BLaER1 (cell line): Measurements from ENCODE around the gene PTCH1.
A peak's percentile ranks its signal among the peaks of the same experiment; 100 is the strongest.

Experiments
- H3K27ac ChIP-seq: shearing (Covaris generic); formaldehyde crosslinking; 2 replicates; pipeline ENCODE4 v1.8.1; 2022
- H3K27me3 ChIP-seq: shearing (Covaris generic); formaldehyde crosslinking; 2 replicates; pipeline ENCODE4 v1.8.1; 2022
- H3K36me3 ChIP-seq: shearing (Covaris generic); formaldehyde crosslinking; 2 replicates; pipeline ENCODE4 v1.8.1; 2022
- H3K4me1 ChIP-seq: shearing (Covaris generic); formaldehyde crosslinking; 2 replicates; pipeline ENCODE4 v1.8.1; 2022
- H3K4me2 ChIP-seq: shearing (Covaris generic); formaldehyde crosslinking; 2 replicates; pipeline ENCODE4 v1.8.1; 2022
- H3K4me3 ChIP-seq: shearing (Covaris generic); formaldehyde crosslinking; 2 replicates; pipeline ENCODE4 v1.8.1; 2022
- H3K9ac ChIP-seq: shearing (Covaris generic); formaldehyde crosslinking; 2 replicates; pipeline ENCODE4 v1.8.1; 2022
- H3K9me3 ChIP-seq: shearing (Covaris generic); formaldehyde crosslinking; 2 replicates; pipeline ENCODE4 v1.8.1; 2022
- H4K20me1 ChIP-seq: shearing (Covaris generic); formaldehyde crosslinking; 2 replicates; pipeline ENCODE4 v1.8.1; 2022
- Cebpa-rat ChIP-seq: shearing (Covaris generic); IDR thresholded peaks from 2 replicates; pipeline ENCODE4 v1.8.1; 2022

The PTCH1 gene

DNA sequence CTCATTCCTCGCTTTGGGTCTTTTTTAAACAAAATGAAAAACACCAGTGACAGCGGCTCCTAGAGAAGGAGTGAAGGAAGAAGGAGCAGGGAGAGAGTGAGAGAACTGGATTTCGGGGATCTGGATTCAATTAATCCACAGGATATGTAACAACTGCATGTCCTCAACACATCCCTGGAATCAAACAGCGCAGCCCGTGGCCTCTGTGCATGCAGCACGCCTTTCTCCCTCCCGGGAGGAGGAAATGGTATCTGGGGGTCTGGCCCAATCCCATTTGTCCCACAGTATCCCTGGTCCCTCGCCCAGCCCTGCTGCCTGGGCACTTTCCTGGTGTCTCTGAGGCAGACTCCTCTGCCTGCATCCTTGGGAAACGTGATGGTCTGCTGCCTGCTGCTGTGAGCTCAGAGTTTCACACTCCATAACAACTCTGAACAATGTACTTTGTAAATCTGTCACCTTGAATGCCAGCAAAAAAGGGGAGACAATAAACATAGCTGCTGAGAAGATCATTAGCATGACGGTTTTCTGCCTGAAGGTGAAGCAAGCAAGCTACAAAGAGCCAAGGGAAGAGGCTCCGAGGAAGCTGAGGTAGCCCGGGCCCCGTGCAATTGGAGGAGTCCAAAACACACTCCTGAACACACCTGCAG lies 56.1 kb downstream of the PTCH1 start:
- peaks cover 77% of the 10 kb centered on the region for H3K36me3 ChIP-seq
- H3K9me3 ChIP-seq = no peaks in the 10 kb centered on the region; the same call in 1 of the 2 replicates
- TF ChIP-seq Cebpa-rat = no peak
- no peak overlapping the region for H3K4me3 ChIP-seq
- H3K9ac ChIP-seq = no peak overlapping the region
- no peaks in the 10 kb centered on the region for H3K27me3 ChIP-seq
- H4K20me1 ChIP-seq = peaks cover 61% of the 10 kb centered on the region
- no peak overlapping the region for H3K27ac ChIP-seq
- peak overlapping the region; percentile 88 for H3K4me2 ChIP-seq
- peaks cover 51% of the 10 kb centered on the region for H3K4me1 ChIP-seq

DNA sequence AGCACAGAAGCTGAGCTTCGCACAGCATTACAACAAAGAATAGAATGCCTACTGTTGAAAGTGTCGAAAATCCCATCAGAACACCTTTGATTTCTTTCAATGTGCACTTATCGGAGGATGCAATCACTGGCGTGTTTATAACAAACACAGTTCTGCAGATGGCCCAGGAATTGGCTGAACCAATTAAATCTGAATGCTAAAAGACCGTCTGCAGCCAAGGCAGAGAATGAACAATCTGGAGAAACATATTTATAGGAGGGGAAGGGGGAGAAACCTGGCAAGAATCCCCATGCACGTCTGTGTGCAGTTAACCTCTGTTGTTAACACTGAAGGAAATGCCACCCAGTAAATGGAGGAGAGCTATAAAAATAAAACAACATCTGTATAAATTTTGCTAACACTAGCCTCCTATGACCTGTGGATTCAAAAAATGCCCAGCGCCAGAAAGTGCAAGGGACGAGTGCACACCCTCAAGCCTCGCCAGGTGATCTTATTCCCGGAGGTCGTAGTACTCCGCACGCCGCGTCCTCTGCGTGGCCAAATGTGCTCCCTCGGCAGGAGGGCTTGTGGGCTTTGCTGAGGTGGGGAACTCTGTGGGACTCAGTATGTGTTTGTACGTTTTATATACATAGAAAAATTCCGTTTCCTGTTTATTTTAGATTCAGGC lies 56.8 kb downstream of the PTCH1 start:
- peaks cover 44% of the 10 kb centered on the region for H3K4me1 ChIP-seq
- peaks cover 56% of the 10 kb centered on the region for H4K20me1 ChIP-seq
- TF ChIP-seq Cebpa-rat = no peak
- H3K9ac ChIP-seq = no peak overlapping the region
- H3K27me3 ChIP-seq = no peaks in the 10 kb centered on the region
- H3K36me3 ChIP-seq = peaks cover 77% of the 10 kb centered on the region
- H3K9me3 ChIP-seq = no peaks in the 10 kb centered on the region; the same call in 1 of the 2 replicates
- H3K27ac ChIP-seq = no peak overlapping the region
- H3K4me3 ChIP-seq = no peak overlapping the region
- 0 out of 2 replicates have a peak overlapping the region, but pooled peaks have one; percentile 13 for H3K4me2 ChIP-seq

DNA sequence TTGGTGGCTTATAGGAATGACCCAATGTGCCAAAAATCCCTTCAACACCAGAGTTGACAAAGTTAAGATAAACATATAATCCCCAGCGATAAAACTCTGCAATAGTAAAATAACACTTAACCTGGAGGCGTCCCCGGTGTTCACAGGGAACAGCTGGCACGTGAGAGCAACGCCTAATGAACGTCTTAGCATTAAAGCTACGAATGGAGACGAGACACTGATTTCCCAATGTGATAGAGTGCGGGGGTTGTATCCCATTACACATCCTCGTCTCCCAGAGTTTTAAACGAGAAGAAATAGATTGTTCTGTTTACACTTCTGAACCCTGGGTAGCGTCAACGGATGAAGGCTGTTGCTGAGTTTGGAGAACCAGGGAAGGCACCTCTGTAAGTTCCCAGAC lies 57.6 kb downstream of the PTCH1 start:
- peaks cover 36% of the 10 kb centered on the region for H3K4me1 ChIP-seq
- H3K36me3 ChIP-seq = peaks cover 79% of the 10 kb centered on the region
- H4K20me1 ChIP-seq = peaks cover 48% of the 10 kb centered on the region
- no peak overlapping the region for H3K9ac ChIP-seq
- TF ChIP-seq Cebpa-rat = no peak
- H3K4me3 ChIP-seq = no peak overlapping the region
- H3K27me3 ChIP-seq = no peaks in the 10 kb centered on the region
- no peak overlapping the region for H3K27ac ChIP-seq
- H3K4me2 ChIP-seq = no peak overlapping the region
- H3K9me3 ChIP-seq = no peaks in the 10 kb centered on the region; the same call in 1 of the 2 replicates

DNA sequence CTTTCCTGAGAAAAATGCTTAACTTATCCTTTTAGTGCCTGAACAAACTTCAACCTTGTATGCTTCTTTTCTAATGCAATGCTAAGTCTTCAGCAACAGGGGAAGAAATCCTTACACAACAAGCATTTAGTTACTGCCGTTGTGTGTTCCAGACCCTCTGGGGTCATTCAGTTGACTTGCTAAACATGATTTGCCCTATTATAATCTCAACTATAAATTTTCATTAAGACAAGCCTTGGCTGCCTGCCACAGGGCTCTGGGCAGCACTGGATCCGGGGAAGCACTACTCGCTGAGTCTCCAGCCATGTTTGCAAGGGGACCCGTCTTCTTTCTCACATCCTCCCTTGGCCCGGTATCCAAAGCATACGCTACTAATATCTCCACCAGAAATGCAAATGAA lies 58.1 kb downstream of the PTCH1 start:
- no peaks in the 10 kb centered on the region; the same call in 1 of the 2 replicates for H3K9me3 ChIP-seq
- H3K4me1 ChIP-seq = peaks cover 31% of the 10 kb centered on the region
- TF ChIP-seq Cebpa-rat = no peak
- peaks cover 43% of the 10 kb centered on the region for H4K20me1 ChIP-seq
- no peaks in the 10 kb centered on the region for H3K27me3 ChIP-seq
- no peak overlapping the region for H3K9ac ChIP-seq
- H3K36me3 ChIP-seq = peaks cover 80% of the 10 kb centered on the region
- no peak overlapping the region for H3K27ac ChIP-seq
- no peak overlapping the region for H3K4me2 ChIP-seq
- no peak overlapping the region for H3K4me3 ChIP-seq

DNA sequence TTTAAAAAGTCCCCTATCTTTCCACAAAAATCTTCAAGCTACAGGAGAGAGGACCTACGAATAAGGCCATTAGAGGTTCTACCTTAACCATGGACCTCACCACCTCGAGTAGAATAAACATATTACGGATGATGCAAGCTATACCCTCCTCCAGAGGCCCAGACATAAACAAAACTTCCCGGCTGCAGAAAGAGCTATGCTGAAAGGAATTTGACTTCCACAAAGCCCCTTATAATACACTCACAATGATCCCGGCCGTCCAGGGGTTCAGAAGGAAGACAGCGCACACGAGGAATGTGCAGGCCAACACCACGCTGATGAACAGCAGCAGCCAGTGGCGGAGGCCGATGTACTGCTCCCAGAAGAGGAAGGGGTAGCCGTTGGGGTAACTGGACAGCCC lies 59.0 kb downstream of the PTCH1 start:
- Histone ChIP-seq H3K9ac (no peak overlapping the region), H4K20me1 (peaks cover 35% of the 10 kb centered on the region), H3K9me3 (no peaks in the 10 kb centered on the region; the same call in 1 of the 2 replicates), H3K27me3 (no peaks in the 10 kb centered on the region), H3K36me3 (peaks cover 89% of the 10 kb centered on the region), H3K4me3 (no peak overlapping the region), H3K4me2 (no peak overlapping the region), H3K27ac (no peak overlapping the region), H3K4me1 (peaks cover 24% of the 10 kb centered on the region)
- no peak for TF ChIP-seq Cebpa-rat

DNA sequence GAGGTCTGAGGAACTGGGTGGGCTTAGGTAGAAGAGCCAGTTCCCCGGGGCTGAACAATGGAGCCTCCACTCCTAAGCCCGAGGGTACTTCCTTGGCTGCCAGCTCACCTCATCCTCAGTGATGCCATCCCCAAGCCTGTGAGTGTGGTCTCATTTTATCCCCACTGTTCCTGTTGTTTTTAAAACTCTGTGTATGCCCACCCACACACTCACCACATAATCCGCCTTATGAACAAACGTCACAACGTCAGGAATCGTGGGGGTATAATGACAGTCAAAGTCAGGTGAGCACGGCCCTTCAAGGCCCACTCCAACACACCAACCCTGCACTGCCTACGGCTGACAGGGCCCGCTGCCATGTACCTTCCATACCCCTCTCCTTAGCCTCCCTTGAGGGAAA lies 61.1 kb downstream of the PTCH1 start:
- no peaks in the 10 kb centered on the region; the same call in 1 of the 2 replicates for H3K9me3 ChIP-seq
- peaks cover 98% of the 10 kb centered on the region for H3K36me3 ChIP-seq
- no peak overlapping the region for H3K4me2 ChIP-seq
- peaks cover 7% of the 10 kb centered on the region; the same call in 1 of the 2 replicates for H3K4me1 ChIP-seq
- H3K9ac ChIP-seq = no peak overlapping the region
- H4K20me1 ChIP-seq = peaks cover 19% of the 10 kb centered on the region
- no peak overlapping the region for H3K4me3 ChIP-seq
- no peak overlapping the region for H3K27ac ChIP-seq
- no peak for TF ChIP-seq Cebpa-rat
- H3K27me3 ChIP-seq = no peaks in the 10 kb centered on the region

DNA sequence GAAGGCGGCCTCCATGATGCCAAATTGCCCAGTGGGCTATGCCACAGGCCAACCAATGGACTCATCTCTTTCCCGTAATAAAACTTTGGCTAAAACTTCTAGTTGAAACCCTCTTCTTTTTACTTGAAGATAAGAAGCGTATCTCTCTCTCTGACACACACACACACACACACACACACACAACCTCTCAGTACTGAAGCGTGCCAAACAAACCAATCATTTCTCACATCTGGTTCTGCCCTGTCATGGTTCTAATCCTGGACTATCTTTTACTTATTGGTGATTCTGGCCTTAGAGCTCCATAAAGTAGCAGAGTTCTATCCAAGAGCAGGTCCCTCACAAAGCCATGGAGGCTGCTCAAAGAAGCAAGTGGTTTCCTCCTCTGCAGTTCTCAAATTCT lies 64.6 kb downstream of the PTCH1 start:
- H3K27ac ChIP-seq = no peak overlapping the region
- H3K36me3 ChIP-seq = peaks cover 91% of the 10 kb centered on the region
- H3K4me2 ChIP-seq = no peak overlapping the region
- H3K9me3 ChIP-seq = no peaks in the 10 kb centered on the region; the same call in 1 of the 2 replicates
- no peak for TF ChIP-seq Cebpa-rat
- no peak overlapping the region for H3K4me3 ChIP-seq
- H3K9ac ChIP-seq = no peak overlapping the region
- peaks cover 21% of the 10 kb centered on the region for H3K4me1 ChIP-seq
- H3K27me3 ChIP-seq = no peaks in the 10 kb centered on the region
- H4K20me1 ChIP-seq = peaks cover 19% of the 10 kb centered on the region; the same call in 1 of the 2 replicates

DNA sequence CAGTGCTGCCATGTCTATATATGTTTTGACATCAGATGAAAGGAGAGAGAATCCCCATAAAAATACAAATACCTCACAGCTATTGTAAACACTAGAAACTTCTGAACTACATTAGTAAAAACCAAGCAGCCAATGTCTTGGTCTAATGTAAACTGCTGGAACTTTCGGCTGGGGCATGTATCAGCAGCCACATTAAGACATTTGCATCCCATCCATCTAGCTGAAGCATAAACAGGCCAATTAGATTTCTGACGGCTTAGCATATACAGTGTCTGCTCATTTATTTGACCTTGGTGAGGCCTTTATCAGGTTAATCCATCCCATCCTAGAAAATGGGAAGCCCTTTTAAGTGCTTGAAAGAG lies 65.7 kb downstream of the PTCH1 start:
- Histone ChIP-seq H3K9me3 (no peaks in the 10 kb centered on the region; the same call in 1 of the 2 replicates), H3K4me1 (peaks cover 31% of the 10 kb centered on the region), H3K36me3 (peaks cover 93% of the 10 kb centered on the region), H3K4me3 (no peak overlapping the region), H4K20me1 (peaks cover 20% of the 10 kb centered on the region; the same call in 1 of the 2 replicates), H3K4me2 (no peak overlapping the region), H3K9ac (no peak overlapping the region), H3K27me3 (no peaks in the 10 kb centered on the region), H3K27ac (no peak overlapping the region)
- TF ChIP-seq Cebpa-rat = no peak

DNA sequence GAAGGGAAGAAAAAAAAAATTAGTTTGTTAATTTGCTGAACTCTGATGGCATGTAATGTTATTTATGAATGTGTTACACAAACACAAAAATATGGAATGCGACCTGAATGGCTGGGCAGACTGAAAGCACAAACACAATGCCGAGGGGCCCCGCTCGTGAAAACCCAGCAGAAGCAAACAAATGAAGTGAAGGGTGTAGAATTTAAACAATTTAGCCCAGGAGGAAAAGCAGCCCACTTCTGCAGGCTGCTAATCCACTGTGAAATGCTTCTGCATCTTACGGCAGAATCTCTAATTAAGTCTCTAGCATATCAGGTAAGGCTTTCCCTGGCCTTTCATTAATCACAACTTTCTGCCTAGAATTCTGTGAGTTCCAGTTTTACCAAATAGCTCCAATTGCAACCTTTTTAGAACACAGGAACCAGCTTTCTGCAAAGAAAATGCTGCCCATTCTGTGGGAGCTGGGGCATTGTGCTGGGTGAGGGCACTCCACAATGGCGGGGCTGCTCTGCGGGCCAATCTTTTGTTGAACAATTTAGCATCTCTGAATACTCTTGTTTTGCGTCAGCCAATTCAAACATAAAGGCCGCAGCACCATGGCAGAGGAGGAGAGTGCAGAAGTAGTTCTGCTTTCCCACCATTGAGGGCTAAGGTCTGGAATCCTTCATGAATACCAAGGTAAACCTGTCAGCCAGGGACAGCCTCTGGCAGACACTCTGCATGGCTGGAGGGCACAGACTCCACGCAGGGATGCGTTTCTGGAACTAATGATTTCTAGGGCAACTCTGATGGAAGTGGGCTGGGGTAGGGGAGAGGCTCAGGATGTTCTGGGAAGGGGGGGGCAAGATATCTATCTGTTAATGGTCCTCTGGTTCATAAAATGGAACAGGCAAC lies 66.4 kb downstream of the PTCH1 start:
- no peak for TF ChIP-seq Cebpa-rat
- Histone ChIP-seq H3K4me2 (no peak overlapping the region), H3K27ac (no peak overlapping the region), H3K4me1 (peaks cover 31% of the 10 kb centered on the region), H3K9me3 (no peaks in the 10 kb centered on the region), H3K9ac (no peak overlapping the region), H4K20me1 (peaks cover 20% of the 10 kb centered on the region; the same call in 1 of the 2 replicates), H3K27me3 (no peaks in the 10 kb centered on the region), H3K36me3 (peaks cover 93% of the 10 kb centered on the region), H3K4me3 (no peak overlapping the region)
